B cell (primary cell): Measurements from ENCODE around the gene BANP. TPM values are rescaled to one million over a fixed set of nuclear protein-coding genes. Genes with fewer than 3 reads are reported as not detected.

Source experiments
- ATAC-seq: fragments of 200-7000 bp; cut with Tn5 transposase; one replicate; pipeline ENCODE4 v1.10.0; 2021; ENCODE audit warnings: low read depth, mild to moderate bottlenecking, moderate number of reproducible peaks, moderate library complexity
- CTCF ChIA-PET: fragments of 350-600 bp; sonication (Branson Sonifier 250); formaldehyde crosslinking; loops from one replicate; lab custom pipeline; 2021; ENCODE audit warnings: antibody characterized with exemption, inconsistent platforms; lab: Charles Lee
- POLR2A ChIA-PET: fragments of 350-600 bp; sonication (Branson Sonifier 250); formaldehyde crosslinking; loops from one replicate; lab custom pipeline; 2021; ENCODE audit warnings: antibody characterized with exemption; lab: Charles Lee
- DNase-seq: peaks from one replicate; pipeline ENCODE4 v3.0.0; 2013
- H2AFZ ChIP-seq: 2 replicates; pipeline ENCODE4 v1.6.1; 2012; ENCODE audit warnings: mild to moderate bottlenecking, low read depth, low read length; ENCODE audit not compliant: insufficient read depth, poor library complexity, severe bottlenecking
- H3K27ac ChIP-seq, 2 donors: 1 replicate in 1 of 2; 2 replicates in 1 of 2; pipeline ENCODE4 v1.5.1; 2012 to 2013; ENCODE audit warnings: low read length in 2 of 2, mild to moderate bottlenecking in 2 of 2, moderate library complexity in 1 of 2
- H3K27me3 ChIP-seq, 4 experiments: fragments of 200-600 bp in 1 of 4; sonication (generic) in 1 of 4; replicated peaks in 1 of 4; 1 replicate in 2 of 4; 2 replicates in 2 of 4; pipeline versions ENCODE4 v1.6.1 to v1.7.0; 2013 to 2016; ENCODE audit warnings: low read length in 3 of 4, mild to moderate bottlenecking in 2 of 4, mixed read lengths in 1 of 4, moderate library complexity in 1 of 4; ENCODE audit not compliant: insufficient read depth in 4 of 4, control insufficient read depth in 3 of 4; ENCODE audit errors: control extremely low read depth in 1 of 4
- H3K36me3 ChIP-seq, 2 experiments: replicated peaks in 1 of 2; 1 replicate in 1 of 2; 2 replicates in 1 of 2; pipeline versions ENCODE4 v1.6.1 to v1.7.1; 2013; ENCODE audit warnings: low read length in 1 of 2; ENCODE audit not compliant: insufficient read depth in 2 of 2, control insufficient read depth in 1 of 2; ENCODE audit errors: control extremely low read depth in 1 of 2, extremely low read depth in 1 of 2
- H3K4me1 ChIP-seq, 2 donors: fragments of 200-600 bp in 1 of 2; sonication (generic) in 1 of 2; 1 replicate in 1 of 2; 2 replicates in 1 of 2; pipeline versions ENCODE4 v1.5.1 to v1.6.1; 2013 to 2017; ENCODE audit warnings: low read length in 2 of 2; ENCODE audit not compliant: control insufficient read depth in 2 of 2, insufficient read depth in 2 of 2
- H3K4me2 ChIP-seq: replicated peaks from 2 replicates; pipeline ENCODE3; 2012; ENCODE audit warnings: mild to moderate bottlenecking, low read depth, low read length; ENCODE audit not compliant: poor library complexity, severe bottlenecking
- H3K4me3 ChIP-seq, 5 experiments: fragments of 200-600 bp in 1 of 5; sonication (generic) in 1 of 5; 1 replicate in 3 of 5; 2 replicates in 2 of 5; pipeline versions ENCODE4 v1.5.1 to v1.7.0; 2011 to 2016; ENCODE audit warnings: low read length in 4 of 5, mild to moderate bottlenecking in 4 of 5, low read depth in 2 of 5, control low read depth in 1 of 5, moderate library complexity in 1 of 5; ENCODE audit not compliant: insufficient read depth in 1 of 5; ENCODE audit errors: control extremely low read depth in 1 of 5, extremely low read depth in 1 of 5
- H3K79me2 ChIP-seq: fragments of 200-600 bp; sonication (generic); one replicate; pipeline ENCODE4 v1.6.0; 2016; ENCODE audit warnings: low read length; ENCODE audit not compliant: control insufficient read depth, insufficient read depth
- H3K9ac ChIP-seq: fragments of 200-600 bp; sonication (generic); 2 replicates; pipeline ENCODE4 v1.6.1; 2017; ENCODE audit warnings: mild to moderate bottlenecking, low read length, moderate library complexity
- H3K9me3 ChIP-seq, 3 donors: one replicate each; pipeline versions ENCODE4 v1.6.1 to v1.7.1; 2013; ENCODE audit warnings: low read length in 2 of 3; ENCODE audit not compliant: control insufficient read depth in 2 of 3, insufficient read depth in 1 of 3; ENCODE audit errors: control extremely low read depth in 1 of 3
- H4K20me1 ChIP-seq: 2 replicates; pipeline ENCODE4 v1.6.0; 2012; ENCODE audit warnings: mild to moderate bottlenecking, low read length; ENCODE audit not compliant: insufficient read depth, control insufficient read depth, poor library complexity, severe bottlenecking
- H3K27ac Mint-ChIP-seq: one replicate; pipeline ENCODE4 v1.8.0; 2021; ENCODE audit warnings: mixed read lengths
- H3K27me3 Mint-ChIP-seq: one replicate; pipeline ENCODE4 v1.8.0; 2021; ENCODE audit warnings: mixed read lengths
- H3K4me1 Mint-ChIP-seq: one replicate; pipeline ENCODE4 v1.8.0; 2021; ENCODE audit warnings: mixed read lengths
- H3K4me3 Mint-ChIP-seq: one replicate; pipeline ENCODE4 v1.8.0; 2021; ENCODE audit warnings: mixed read lengths
- H3K9me3 Mint-ChIP-seq: one replicate; pipeline ENCODE4 v1.8.0; 2022; ENCODE audit warnings: mixed read lengths; ENCODE audit not compliant: insufficient read depth
- EZH2 ChIP-seq: IDR thresholded peaks from 2 replicates; pipeline ENCODE4 v1.6.1; 2012; ENCODE audit warnings: borderline replicate concordance, low read depth, mild to moderate bottlenecking, moderate library complexity, low read length; ENCODE audit not compliant: insufficient read depth, poor library complexity, severe bottlenecking
- WGBS: methylation state at CpG from one replicate; pipeline ENCODE4 v1.1.5; 2013; ENCODE audit warnings: missing lambda C conversion rate; ENCODE audit not compliant: insufficient coverage; 5-methylcytosine and 5-hydroxymethylcytosine counted together
- intact Hi-C: fragments of 100-400 bp; cut with micrococcal nuclease; formaldehyde crosslinking; loops from one replicate; pipeline ENCODE4 v1.10.0; 2022
- polyA plus RNA-seq: library from polyadenylated mRNA; depleted of rRNA; stranded (reverse); fragments of >200 nt; gene quantifications from 2 replicates; pipeline ENCODE4 v1.2.3, GENCODE V29; 2012
- total RNA-seq, 2 donors: library from RNA; stranded (reverse); fragments of 120-200 nt in 1 of 2; gene quantifications; 1 replicate in 1 of 2; 2 replicates in 1 of 2; pipeline versions ENCODE4 v1.2.3 to v1.2.4, GENCODE V29; 2013 to 2022
- TF ChIP-seq, protein P1 (sequence below): fragments of 200-600 bp; IDR thresholded peaks from one replicate; pipeline ENCODE4 v1.8.0; 2022; ENCODE audit warnings: antibody characterized with exemption, mild to moderate bottlenecking

The BANP gene
- total and polyA plus RNA-seq, 2 donors (not counting 1 experiment from before 2014, with no cell fraction given): 44.4 to 181 TPM

DNA sequence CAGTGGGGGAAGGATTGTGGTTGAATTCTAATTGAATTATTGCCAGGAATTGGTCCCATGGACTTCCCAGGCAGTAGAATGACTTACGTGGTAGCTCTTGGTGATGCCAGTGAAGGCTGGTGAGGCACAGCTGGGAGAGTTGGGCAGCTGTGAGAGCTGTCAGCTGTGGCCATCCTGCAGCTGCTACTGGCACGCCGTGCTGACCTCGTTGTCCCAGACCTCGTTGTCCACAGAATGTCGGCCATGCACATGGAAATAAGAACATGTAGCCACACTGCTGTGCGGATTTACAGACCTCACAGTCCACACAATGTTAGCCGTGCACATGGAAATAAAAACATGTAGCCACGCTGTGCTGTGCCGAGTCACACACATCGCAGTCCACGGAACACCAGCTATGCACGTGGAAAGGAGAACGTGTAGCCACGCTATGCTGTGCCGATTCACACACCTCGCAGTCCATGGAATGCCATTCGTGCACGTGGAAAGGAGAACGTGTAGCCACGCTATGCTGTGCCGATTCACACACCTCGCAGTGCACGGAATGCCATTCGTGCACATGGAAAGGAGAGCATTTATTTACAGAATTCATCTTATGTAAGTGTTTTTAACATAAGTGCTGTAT, 59.2 kb downstream of the BANP start:
- no peaks in the 10 kb centered on the region for H3K9me3 ChIP-seq
- peaks cover 30% of the 10 kb centered on the region for H3K4me1 Mint-ChIP-seq
- no peak for ATAC-seq
- H3K27ac ChIP-seq: no peak overlapping the region
- no peaks in the 10 kb centered on the region for H3K27me3 ChIP-seq
- H3K9ac ChIP-seq: no peak overlapping the region
- H3K9me3 Mint-ChIP-seq: no peaks in the 10 kb centered on the region
- no peak overlapping the region for H3K4me3 Mint-ChIP-seq
- H3K4me2 ChIP-seq: no peak overlapping the region
- H3K79me2 ChIP-seq: peaks cover 50% of the 10 kb centered on the region
- no peak overlapping the region for H3K27ac Mint-ChIP-seq
- CTCF ChIA-PET: no interaction called here
- WGBS: 93% methylated on average over 17 of the region's 25 CpGs
- H3K36me3 ChIP-seq: peaks cover 3 to 69% of the 10 kb centered on the region in 2 experiments
- H3K4me1 ChIP-seq: peaks cover 10 to 14% of the 10 kb centered on the region in 2 donors
- H3K27me3 Mint-ChIP-seq: no peaks in the 10 kb centered on the region
- no peak for DNase-seq
- H4K20me1 ChIP-seq: peaks cover 25% of the 10 kb centered on the region
- intact Hi-C loops: no loop called here
- no peak overlapping the region for H3K4me3 ChIP-seq
- no peak overlapping the region for H2AFZ ChIP-seq
- no peak for TF ChIP-seq EZH2
- TF ChIP-seq, protein P1, sequence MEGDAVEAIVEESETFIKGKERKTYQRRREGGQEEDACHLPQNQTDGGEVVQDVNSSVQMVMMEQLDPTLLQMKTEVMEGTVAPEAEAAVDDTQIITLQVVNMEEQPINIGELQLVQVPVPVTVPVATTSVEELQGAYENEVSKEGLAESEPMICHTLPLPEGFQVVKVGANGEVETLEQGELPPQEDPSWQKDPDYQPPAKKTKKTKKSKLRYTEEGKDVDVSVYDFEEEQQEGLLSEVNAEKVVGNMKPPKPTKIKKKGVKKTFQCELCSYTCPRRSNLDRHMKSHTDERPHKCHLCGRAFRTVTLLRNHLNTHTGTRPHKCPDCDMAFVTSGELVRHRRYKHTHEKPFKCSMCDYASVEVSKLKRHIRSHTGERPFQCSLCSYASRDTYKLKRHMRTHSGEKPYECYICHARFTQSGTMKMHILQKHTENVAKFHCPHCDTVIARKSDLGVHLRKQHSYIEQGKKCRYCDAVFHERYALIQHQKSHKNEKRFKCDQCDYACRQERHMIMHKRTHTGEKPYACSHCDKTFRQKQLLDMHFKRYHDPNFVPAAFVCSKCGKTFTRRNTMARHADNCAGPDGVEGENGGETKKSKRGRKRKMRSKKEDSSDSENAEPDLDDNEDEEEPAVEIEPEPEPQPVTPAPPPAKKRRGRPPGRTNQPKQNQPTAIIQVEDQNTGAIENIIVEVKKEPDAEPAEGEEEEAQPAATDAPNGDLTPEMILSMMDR: no peak
- POLR2A ChIA-PET: no interaction called here

DNA sequence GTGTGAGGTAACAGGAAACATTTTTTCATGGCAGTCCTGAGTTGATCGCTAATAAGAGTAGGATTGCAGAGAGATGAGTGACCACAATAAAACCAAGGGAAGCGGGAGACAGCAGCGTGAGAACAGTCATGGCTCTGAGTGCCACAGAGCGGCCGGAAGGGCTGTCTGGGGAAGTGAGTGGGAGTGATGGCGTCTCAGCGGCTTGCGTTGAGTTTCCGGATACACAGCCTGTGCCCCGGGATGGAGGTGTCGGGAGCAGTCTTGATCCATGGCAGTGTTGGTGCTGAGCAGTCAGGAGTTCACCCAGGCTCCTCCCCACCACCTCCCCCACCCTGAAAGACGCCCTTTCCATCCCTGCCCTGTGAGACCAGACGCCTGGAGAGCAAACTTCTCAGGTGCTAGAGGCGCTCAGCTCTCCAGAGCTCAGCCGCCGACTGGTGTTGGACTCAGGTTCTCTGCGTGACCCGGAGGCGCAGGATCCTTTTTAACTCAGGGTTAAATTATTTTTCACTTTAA, 59.8 kb downstream of the BANP start:
- WGBS: 95% methylated on average over 15 of the region's 19 CpGs
- Histone ChIP-seq H3K27ac (no peak overlapping the region), H2AFZ (no peak overlapping the region), H3K27me3 (no peaks in the 10 kb centered on the region), H3K4me1 (peaks cover 7 to 8% of the 10 kb centered on the region in 2 donors), H3K4me3 (no peak overlapping the region), H3K79me2 (peaks cover 50% of the 10 kb centered on the region), H3K4me2 (no peak overlapping the region), H3K9me3 (no peaks in the 10 kb centered on the region), H3K36me3 (peaks cover 3 to 69% of the 10 kb centered on the region in 2 experiments), H4K20me1 (peaks cover 22% of the 10 kb centered on the region), H3K9ac (no peak overlapping the region)
- TF ChIP-seq, protein P1: no peak
- no peak for TF ChIP-seq EZH2
- Mint-ChIP-seq H3K27me3 (no peaks in the 10 kb centered on the region), H3K27ac (no peak overlapping the region), H3K9me3 (no peaks in the 10 kb centered on the region), H3K4me3 (no peak overlapping the region), H3K4me1 (peaks cover 24% of the 10 kb centered on the region)
- CTCF ChIA-PET: no interaction called here
- DNase-seq (no peak), ATAC-seq (no peak)
- POLR2A ChIA-PET: no interaction called here
- intact Hi-C loops: no loop called here
